Fibroblast of mammary gland (primary cell): Measurements from ENCODE around the gene MICAL2.

Experiments
- DNase-seq: peaks from one replicate; pipeline ENCODE4 v3.0.0-alpha.2; 2010; ENCODE audit warnings: low read depth
- H3K4me3 ChIP-seq: 2 replicates; pipeline ENCODE4 v1.5.1; 2011; ENCODE audit warnings: low read depth, mild to moderate bottlenecking, low read length, moderate library complexity; ENCODE audit not compliant: control insufficient read depth
- TF ChIP-seq, protein P1 (sequence below): conservative IDR thresholded peaks from 2 replicates; pipeline ENCODE4 v1.5.1; 2011; ENCODE audit warnings: low read depth, low read length, inconsistent platforms; ENCODE audit not compliant: control insufficient read depth, insufficient read depth

MICAL2 gene

DNA sequence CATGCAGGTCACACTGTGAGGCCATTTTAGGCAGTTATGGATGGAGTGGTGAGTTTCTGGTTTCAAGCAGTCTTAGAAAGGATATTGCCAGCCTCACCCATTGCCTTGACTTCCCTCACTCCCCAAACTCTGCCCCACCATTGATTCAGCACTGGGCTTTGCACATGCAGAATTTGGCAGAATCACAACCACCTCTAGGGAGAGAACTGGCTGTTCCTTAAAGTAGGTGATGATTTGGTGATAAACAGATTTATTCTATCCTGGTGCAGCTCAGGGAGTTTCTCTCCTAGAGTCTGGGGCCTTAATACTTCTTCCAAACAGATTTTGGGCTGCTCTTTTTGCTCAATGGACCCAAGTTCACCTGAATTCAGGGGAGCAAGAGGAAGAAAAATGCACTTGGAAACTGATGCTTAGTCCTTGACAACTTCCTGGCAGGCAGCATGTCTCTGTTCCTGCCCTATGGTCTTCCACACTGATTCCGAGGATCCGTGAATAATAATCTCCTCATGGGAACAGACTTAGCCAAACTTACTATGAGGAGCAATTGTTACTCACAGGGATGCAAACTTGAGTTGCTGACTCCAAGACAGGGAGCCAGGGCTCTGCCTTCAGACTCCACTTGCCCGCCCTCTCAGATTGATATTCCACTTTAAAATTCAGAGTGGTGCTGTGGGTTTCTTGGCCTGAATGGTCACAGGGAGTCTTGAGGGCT is 137.3 kb downstream of the MICAL2 start:
- TF ChIP-seq, protein P1, sequence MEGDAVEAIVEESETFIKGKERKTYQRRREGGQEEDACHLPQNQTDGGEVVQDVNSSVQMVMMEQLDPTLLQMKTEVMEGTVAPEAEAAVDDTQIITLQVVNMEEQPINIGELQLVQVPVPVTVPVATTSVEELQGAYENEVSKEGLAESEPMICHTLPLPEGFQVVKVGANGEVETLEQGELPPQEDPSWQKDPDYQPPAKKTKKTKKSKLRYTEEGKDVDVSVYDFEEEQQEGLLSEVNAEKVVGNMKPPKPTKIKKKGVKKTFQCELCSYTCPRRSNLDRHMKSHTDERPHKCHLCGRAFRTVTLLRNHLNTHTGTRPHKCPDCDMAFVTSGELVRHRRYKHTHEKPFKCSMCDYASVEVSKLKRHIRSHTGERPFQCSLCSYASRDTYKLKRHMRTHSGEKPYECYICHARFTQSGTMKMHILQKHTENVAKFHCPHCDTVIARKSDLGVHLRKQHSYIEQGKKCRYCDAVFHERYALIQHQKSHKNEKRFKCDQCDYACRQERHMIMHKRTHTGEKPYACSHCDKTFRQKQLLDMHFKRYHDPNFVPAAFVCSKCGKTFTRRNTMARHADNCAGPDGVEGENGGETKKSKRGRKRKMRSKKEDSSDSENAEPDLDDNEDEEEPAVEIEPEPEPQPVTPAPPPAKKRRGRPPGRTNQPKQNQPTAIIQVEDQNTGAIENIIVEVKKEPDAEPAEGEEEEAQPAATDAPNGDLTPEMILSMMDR = no peak
- H3K4me3 ChIP-seq = no peak overlapping the region
- no peak for DNase-seq

DNA sequence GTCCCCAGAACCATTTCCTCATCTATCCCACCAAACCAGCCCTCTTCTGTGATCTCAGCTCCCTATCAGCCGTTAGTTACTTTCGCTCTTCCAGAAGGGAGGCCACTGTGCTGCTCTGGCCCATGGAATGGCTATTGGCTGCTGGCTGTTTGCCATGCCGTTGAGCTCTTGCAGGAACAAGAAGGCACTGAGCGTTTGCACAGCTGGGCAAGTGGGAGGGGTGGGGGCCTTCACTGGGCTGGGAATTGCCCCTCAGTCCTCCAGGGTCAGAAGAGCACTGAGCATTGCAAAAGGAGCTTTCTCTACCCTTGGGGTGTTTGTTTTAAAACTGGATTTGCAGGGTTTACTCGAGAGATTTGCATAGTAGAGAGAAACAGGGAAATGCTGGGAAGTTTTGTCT is 137.9 kb downstream of the MICAL2 start:
- no peak overlapping the region for H3K4me3 ChIP-seq
- DNase-seq = no peak
- TF ChIP-seq, protein P1 = no peak

- TF ChIP-seq, protein P1 = no peak
- DNase-seq = no peak
Measured at GRCh38 chr11:12249590-12250260, 139.3 kb downstream of the MICAL2 start.

DNA sequence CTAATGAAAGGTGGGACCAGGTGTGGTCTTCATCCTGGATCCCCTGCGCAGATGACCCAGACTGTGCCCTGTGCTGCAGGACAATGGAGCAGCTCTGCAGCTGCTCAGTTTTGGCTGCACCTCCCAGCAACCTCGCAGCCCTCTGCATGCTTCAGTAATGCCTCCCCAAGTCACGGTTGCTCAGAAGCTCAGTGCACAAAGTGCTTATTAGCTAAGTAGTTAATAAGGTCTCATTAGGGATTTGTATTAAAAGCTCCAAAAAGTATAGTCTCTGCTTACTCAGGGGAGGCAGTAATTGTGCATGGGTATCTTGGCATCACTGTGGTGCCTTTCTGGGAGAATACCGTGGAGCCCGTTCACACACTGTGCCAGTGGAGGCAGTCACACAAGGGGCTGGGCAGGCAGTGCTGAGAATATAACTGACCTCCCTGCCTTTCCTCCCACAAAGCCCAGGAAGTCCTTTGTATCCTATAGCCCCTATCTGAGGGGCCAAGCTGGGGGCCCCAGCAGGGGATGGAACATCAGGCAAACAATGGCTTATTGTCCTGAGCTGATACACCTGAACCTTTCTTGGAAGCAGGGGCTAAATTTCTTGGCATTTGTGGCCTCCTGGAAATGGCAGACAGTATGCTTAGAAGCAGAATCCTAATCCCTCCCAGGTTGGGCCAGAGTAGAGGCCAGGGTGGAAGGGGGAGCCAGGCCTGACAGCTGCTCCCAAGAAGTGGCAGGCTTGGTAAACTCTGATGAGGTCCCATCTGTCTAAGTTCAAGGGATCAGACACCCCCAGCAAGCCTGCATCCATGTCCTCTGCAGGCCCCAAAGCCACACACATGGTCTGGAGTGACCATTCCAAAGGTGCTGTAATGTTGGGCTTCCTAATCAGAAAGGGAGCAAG is 141.5 kb downstream of the MICAL2 start:
- no peak for DNase-seq
- TF ChIP-seq, protein P1 = no peak
- no peak overlapping the region for H3K4me3 ChIP-seq

More at GRCh38 chr11:12249590-12250260, 139.3 kb downstream of the MICAL2 start:
- no peak overlapping the region for H3K4me3 ChIP-seq

DNA sequence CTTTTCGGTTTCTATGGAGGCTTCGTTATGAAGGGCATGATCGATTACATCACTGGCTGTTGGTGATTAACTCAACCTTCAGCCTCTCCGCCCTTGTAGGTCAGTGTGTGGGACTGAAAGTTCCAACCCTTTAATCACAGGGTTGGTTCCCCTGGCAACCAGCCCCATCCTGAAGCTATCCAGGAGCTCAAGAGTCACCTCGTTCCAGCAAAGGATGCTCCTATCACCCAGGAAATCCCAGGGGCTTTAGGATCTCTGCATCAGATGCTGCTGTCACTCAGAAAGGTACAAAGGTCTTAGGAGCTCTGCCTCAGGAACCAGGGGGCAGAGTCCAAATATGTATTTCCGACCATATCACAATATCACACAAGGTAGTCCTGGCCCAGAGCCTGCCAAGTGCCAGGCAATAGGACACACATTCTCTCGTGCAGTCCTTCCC is 143.5 kb downstream of the MICAL2 start:
- TF ChIP-seq, protein P1 = no peak
- H3K4me3 ChIP-seq = no peak overlapping the region
- no peak for DNase-seq

GRCh38 chr11:12258451-12258850 is 148.1 kb downstream of the MICAL2 start:
- DNase-seq = no peak
- no peak overlapping the region for H3K4me3 ChIP-seq
- TF ChIP-seq, protein P1 = no peak
